DND-41 (cell line): ENCODE measurements around the gene SSBP1.

Experiments
- ATAC-seq: fragments of 200-7000 bp; cut with Tn5 transposase; 3 replicates; pipeline ENCODE4 v1.9.1; 2021; ENCODE audit warnings: low read depth; ENCODE audit not compliant: insufficient read depth
- DNase-seq: peaks from one replicate; pipeline ENCODE4 v3.0.0-alpha.2; 2020
- H2AFZ ChIP-seq: 2 replicates; pipeline ENCODE4 v1.6.0; 2012; ENCODE audit warnings: low read depth, low read length
- H3K27ac ChIP-seq: 2 replicates; pipeline ENCODE4 v1.5.1; 2012; ENCODE audit warnings: low read length, inconsistent platforms
- H3K27me3 ChIP-seq: fragments of 200-600 bp; sonication (generic); 2 replicates; pipeline ENCODE4 v1.6.0; 2012; ENCODE audit warnings: low read length, mild to moderate bottlenecking, inconsistent platforms; ENCODE audit not compliant: insufficient read depth, poor library complexity
- H3K36me3 ChIP-seq: 2 replicates; pipeline ENCODE4 v1.5.1; 2012; ENCODE audit warnings: low read length, inconsistent platforms; ENCODE audit not compliant: insufficient read depth
- H3K4me1 ChIP-seq: 2 replicates; pipeline ENCODE4 v1.5.1; 2012; ENCODE audit warnings: mild to moderate bottlenecking, low read length; ENCODE audit not compliant: insufficient read depth
- H3K4me2 ChIP-seq: 2 replicates; pipeline ENCODE4 v1.6.0; 2012; ENCODE audit warnings: mild to moderate bottlenecking, moderate library complexity, low read length, inconsistent platforms; ENCODE audit not compliant: insufficient read depth
- H3K4me3 ChIP-seq, 2 experiments: fragments of 200-600 bp in 1 of 2; shearing (Covaris generic) in 1 of 2; 2 replicates each; pipeline ENCODE4 v1.5.1; 2012 to 2016; ENCODE audit warnings: inconsistent platforms in 2 of 2, low read length in 2 of 2, mild to moderate bottlenecking in 2 of 2, low read depth in 1 of 2, moderate library complexity in 1 of 2
- H3K79me2 ChIP-seq: 2 replicates; pipeline ENCODE4 v1.6.0; 2012; ENCODE audit warnings: low read length, inconsistent platforms; ENCODE audit not compliant: insufficient read depth
- H3K9ac ChIP-seq: 2 replicates; pipeline ENCODE4 v1.6.0; 2012; ENCODE audit warnings: low read depth, mild to moderate bottlenecking, inconsistent platforms, low read length, moderate library complexity
- H3K9me3 ChIP-seq: 2 replicates; pipeline ENCODE4 v1.5.1; 2012; ENCODE audit warnings: low read length, moderate library complexity, mild to moderate bottlenecking, inconsistent platforms; ENCODE audit not compliant: insufficient read depth, severe bottlenecking
- H4K20me1 ChIP-seq: 2 replicates; pipeline ENCODE4 v1.6.0; 2012; ENCODE audit warnings: low read length; ENCODE audit not compliant: insufficient read depth
- EZH2 ChIP-seq: IDR thresholded peaks from 3 replicates; pipeline ENCODE4 v1.6.1; 2012; ENCODE audit warnings: borderline replicate concordance, low read depth, mild to moderate bottlenecking, moderate library complexity, low read length, inconsistent platforms; ENCODE audit not compliant: severe bottlenecking
- TF ChIP-seq, protein P1 (sequence below): IDR thresholded peaks from 2 replicates; pipeline ENCODE4 v1.5.1; 2012; ENCODE audit warnings: borderline replicate concordance, low read length, moderate library complexity, mild to moderate bottlenecking; ENCODE audit not compliant: poor library complexity, severe bottlenecking; ENCODE audit errors: extremely low read depth

Gene SSBP1

DNA sequence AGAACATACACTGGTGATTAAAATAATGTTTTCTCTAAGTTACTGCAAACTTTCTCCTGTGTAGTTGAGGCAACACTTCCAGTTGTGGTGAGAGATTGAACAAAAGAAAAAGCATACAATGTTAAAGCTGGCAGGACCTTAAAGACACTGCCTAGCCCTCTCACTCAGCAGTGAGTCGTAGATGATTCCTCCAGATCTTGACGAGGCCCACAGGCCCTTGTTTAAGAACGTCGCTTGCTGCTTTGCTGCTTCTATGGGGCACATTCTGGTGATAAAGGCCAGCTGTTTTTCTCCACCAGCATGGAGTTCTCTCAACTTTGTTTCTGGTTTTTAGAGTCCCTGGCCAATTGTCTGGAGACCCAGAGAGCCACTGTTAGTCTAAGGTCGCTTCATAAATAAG is 33.4 kb upstream of the SSBP1 start:
- no peak overlapping the region for H2AFZ ChIP-seq
- H3K36me3 ChIP-seq = no peaks in the 10 kb centered on the region
- no peak for DNase-seq
- ATAC-seq = no peak
- no peak overlapping the region for H3K27ac ChIP-seq
- H3K27me3 ChIP-seq = peaks cover 8% of the 10 kb centered on the region
- no peaks in the 10 kb centered on the region for H3K9me3 ChIP-seq
- peaks cover 9% of the 10 kb centered on the region; the same call in 1 of the 2 replicates for H4K20me1 ChIP-seq
- TF ChIP-seq, protein P1, sequence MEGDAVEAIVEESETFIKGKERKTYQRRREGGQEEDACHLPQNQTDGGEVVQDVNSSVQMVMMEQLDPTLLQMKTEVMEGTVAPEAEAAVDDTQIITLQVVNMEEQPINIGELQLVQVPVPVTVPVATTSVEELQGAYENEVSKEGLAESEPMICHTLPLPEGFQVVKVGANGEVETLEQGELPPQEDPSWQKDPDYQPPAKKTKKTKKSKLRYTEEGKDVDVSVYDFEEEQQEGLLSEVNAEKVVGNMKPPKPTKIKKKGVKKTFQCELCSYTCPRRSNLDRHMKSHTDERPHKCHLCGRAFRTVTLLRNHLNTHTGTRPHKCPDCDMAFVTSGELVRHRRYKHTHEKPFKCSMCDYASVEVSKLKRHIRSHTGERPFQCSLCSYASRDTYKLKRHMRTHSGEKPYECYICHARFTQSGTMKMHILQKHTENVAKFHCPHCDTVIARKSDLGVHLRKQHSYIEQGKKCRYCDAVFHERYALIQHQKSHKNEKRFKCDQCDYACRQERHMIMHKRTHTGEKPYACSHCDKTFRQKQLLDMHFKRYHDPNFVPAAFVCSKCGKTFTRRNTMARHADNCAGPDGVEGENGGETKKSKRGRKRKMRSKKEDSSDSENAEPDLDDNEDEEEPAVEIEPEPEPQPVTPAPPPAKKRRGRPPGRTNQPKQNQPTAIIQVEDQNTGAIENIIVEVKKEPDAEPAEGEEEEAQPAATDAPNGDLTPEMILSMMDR = no peak
- no peak for TF ChIP-seq EZH2
- no peak overlapping the region for H3K4me3 ChIP-seq
- peaks cover 6% of the 10 kb centered on the region for H3K79me2 ChIP-seq
- peaks cover 19% of the 10 kb centered on the region for H3K4me1 ChIP-seq
- H3K9ac ChIP-seq = no peak overlapping the region
- no peak overlapping the region for H3K4me2 ChIP-seq

DNA sequence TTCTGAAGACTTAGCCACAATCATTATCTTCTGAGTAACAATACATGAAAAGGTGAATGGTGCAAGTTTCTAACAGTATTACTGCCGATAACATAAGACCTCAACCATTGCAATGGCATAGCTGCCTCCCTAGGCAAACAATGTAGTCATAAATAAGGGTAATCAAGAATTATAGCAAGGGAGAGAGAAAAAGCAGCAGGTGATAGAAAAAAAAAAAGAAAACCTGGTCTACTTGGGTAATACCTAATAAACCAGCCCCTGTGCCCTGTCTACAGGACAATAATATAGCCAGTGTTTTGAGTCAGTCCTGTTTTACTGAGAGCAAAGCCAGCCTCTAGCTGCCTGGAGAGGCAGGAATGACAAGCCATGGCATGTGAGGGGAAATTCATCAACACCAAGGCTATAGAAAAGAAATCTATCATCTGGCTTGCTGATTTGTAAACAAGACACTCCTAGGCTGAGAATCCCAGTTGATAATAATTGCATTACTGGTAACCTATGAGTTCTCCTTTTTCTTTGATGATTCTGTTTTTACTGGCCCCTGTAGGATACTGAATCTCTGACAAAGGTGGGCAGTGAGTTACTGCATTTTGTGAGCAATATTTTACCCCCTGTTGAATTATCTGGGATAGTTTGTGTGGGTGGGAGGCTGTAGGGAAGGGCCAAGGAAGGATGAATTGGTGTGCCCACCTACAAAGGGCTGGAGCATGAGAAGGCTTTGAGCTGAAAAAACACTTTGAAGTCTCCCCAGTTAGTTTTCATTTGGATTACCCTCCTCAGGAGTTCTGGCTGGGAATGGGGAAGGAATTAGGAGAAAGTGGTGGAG is 31.7 kb upstream of the SSBP1 start:
- Histone ChIP-seq H3K36me3 (no peaks in the 10 kb centered on the region), H3K4me3 (no peak overlapping the region), H3K79me2 (no peaks in the 10 kb centered on the region), H3K9ac (no peak overlapping the region), H2AFZ (no peak overlapping the region), H3K27ac (no peak overlapping the region), H3K4me1 (peaks cover 6% of the 10 kb centered on the region), H3K4me2 (no peak overlapping the region), H3K27me3 (peaks cover 8% of the 10 kb centered on the region), H4K20me1 (no peaks in the 10 kb centered on the region), H3K9me3 (no peaks in the 10 kb centered on the region)
- TF ChIP-seq, protein P1 = no peak
- no peak for TF ChIP-seq EZH2
- no peak for DNase-seq
- no peak for ATAC-seq

DNA sequence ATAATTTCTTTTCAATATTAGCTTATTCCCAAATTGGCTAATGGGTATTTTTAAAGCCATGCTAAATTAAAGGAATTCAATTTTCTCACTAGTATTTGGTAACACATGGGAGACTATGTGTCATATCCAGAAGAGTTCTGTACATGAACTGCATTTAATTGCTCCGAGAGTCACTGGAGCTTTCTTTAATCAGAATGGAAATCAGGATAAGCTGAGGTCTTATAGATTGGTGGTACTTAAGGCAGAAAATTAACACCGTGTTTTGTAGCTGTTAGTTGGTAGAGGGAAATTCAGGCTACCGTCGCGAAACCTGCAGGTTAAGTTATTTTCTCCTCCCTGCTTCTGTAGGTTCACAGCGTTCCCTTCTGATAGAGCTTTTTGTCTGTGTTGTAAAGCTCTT is 29.8 kb upstream of the SSBP1 start, which contains the start of gene WEE2:
TSS of gene WEE2 (plus strand) at position 3 of the 400 bp plus-strand sequence. CDS start 406 bp downstream, outside the sequence.
- Histone ChIP-seq H3K27me3 (peaks cover 2% of the 10 kb centered on the region), H4K20me1 (no peaks in the 10 kb centered on the region), H3K4me3 (no peak within 1 kb of the TSS), H3K79me2 (no peaks in the 10 kb centered on the region), H2AFZ (no peak within 1 kb of the TSS), H3K4me2 (no peak within 1 kb of the TSS), H3K9me3 (no peaks in the 10 kb centered on the region), H3K4me1 (no peaks in the 10 kb centered on the region), H3K9ac (no peak within 1 kb of the TSS), H3K36me3 (no peaks in the 10 kb centered on the region), H3K27ac (no peak within 1 kb of the TSS)
- no peak for ATAC-seq
- TF ChIP-seq, protein P1 = no peak
- no peak for TF ChIP-seq EZH2
- no peak for DNase-seq
